Stomach (tissue), 9 donors: ENCODE results near the gene AQP12B. TPM values are rescaled to one million over a fixed set of nuclear protein-coding genes. Genes with fewer than 3 reads are reported as not detected.
"Not testable (repeated sequence)": the region's sequence is repeated elsewhere in the genome, so short reads cannot be mapped to it uniquely, and the experiment has no call there.

Experiments
- DNase-seq, 2 donors: peaks; one replicate each; pipeline versions ENCODE4 v3.0.0 to v3.0.0-alpha.2; 2013 to 2019
- H3K27ac ChIP-seq, 5 donors: fragments of 200-600 bp in 4 of 5; sonication (generic) in 4 of 5; one replicate each; pipeline ENCODE4 v1.5.1; 2013 to 2019; ENCODE audit warnings: mild to moderate bottlenecking in 1 of 5, moderate library complexity in 1 of 5
- H3K27me3 ChIP-seq, 3 donors: fragments of 200-600 bp; sonication (generic); one replicate each; pipeline ENCODE4 v1.5.1; 2017 to 2019; ENCODE audit warnings: mixed run types in 1 of 3
- H3K36me3 ChIP-seq, 4 donors: fragments of 200-600 bp; sonication (generic); 1 replicate in 3 of 4; 2 replicates in 1 of 4; pipeline ENCODE4 v1.5.1; 2016 to 2019
- H3K4me1 ChIP-seq, 4 donors: fragments of 200-600 bp; sonication (generic); one replicate each; pipeline ENCODE4 v1.5.1; 2016 to 2019
- H3K4me3 ChIP-seq, 4 donors: fragments of 200-600 bp; sonication (generic) in 3 of 4; one replicate each; pipeline ENCODE4 v1.5.1; 2016 to 2019; ENCODE audit warnings: mild to moderate bottlenecking in 1 of 4
- H3K9me3 ChIP-seq, 4 donors: fragments of 200-600 bp; sonication (generic); one replicate each; pipeline ENCODE4 v1.5.1; 2016 to 2019
- EP300 ChIP-seq: sonication (generic); formaldehyde crosslinking; IDR thresholded peaks from one replicate; pipeline ENCODE4 v1.6.1; 2017; ENCODE audit warnings: antibody characterized with exemption
- POLR2A ChIP-seq, 4 donors: fragments of 450-650 bp; IDR thresholded peaks; one replicate each; pipeline ENCODE4 v1.6.1; 2016; ENCODE audit warnings: antibody characterized with exemption in 4 of 4, control low read depth in 2 of 4, mild to moderate bottlenecking in 1 of 4, moderate library complexity in 1 of 4
- POLR2AphosphoS5 ChIP-seq, 3 donors: sonication (generic); formaldehyde crosslinking; IDR thresholded peaks; one replicate each; pipeline ENCODE4 v1.6.1; 2016; ENCODE audit warnings: antibody characterized with exemption in 3 of 3
- WGBS, 5 donors: extraction: QIAGEN DNeasy Blood & Tissue Kit in 3 of 5; methylation state at CpG; one replicate each; pipeline versions ENCODE4 v1.1.5 to v1.1.7; 2013 to 2018; 5-methylcytosine and 5-hydroxymethylcytosine counted together
- intact Hi-C: fragments of 100-400 bp; cut with DNase I; formaldehyde crosslinking; loops from one replicate; pipeline ENCODE4 v1.15.1; 2023; ENCODE audit warnings: low total_unique reads
- polyA plus RNA-seq, 3 donors: library from polyadenylated mRNA; stranded (reverse); fragments of 200-250 nt; gene quantifications; one replicate each; pipeline ENCODE4 v1.2.3, GENCODE V29; 2013
- total RNA-seq, 5 donors: library from RNA; depleted of rRNA; stranded (reverse); fragments of >200 nt; gene quantifications; one replicate each; pipeline versions ENCODE4 v1.1.0 to v1.2.3, GENCODE V29; 2014 to 2016
- TF ChIP-seq, protein P1 (sequence below), 7 experiments: fragments of 450-650 bp in 4 of 7; fragments of 200-600 bp in 3 of 7; sonication (generic) in 3 of 7; IDR thresholded peaks; one replicate each; pipeline ENCODE4 v1.5.1; 2016 to 2019; ENCODE audit warnings: antibody characterized with exemption in 7 of 7, control low read depth in 2 of 7, mild to moderate bottlenecking in 1 of 7
- donor health status: healthy with polysubstance abuse.
- donor health status: Bipolar disorder and iron deficiency.
- donor health status: healthy.

The AQP12B gene
- total and polyA plus RNA-seq, 8 donors = 0.46 to 0.89 TPM; not detected in 6

- H3K4me3 ChIP-seq, H3K4me1 ChIP-seq, H3K36me3 ChIP-seq, intact Hi-C loops, DNase-seq, H3K27me3 ChIP-seq, H3K9me3 ChIP-seq, H3K27ac ChIP-seq: not testable (repeated sequence)
- WGBS, 5 donors = 0 to 73% (median 47%) methylated on average over 1 to 2 of the region's 11 CpGs; no CpG with 5 or more reads in 2 of the 5 donors
These were observed 2.5 kb downstream of the AQP12B start for GRCh38 chr2:240680185-240680584.

DNA sequence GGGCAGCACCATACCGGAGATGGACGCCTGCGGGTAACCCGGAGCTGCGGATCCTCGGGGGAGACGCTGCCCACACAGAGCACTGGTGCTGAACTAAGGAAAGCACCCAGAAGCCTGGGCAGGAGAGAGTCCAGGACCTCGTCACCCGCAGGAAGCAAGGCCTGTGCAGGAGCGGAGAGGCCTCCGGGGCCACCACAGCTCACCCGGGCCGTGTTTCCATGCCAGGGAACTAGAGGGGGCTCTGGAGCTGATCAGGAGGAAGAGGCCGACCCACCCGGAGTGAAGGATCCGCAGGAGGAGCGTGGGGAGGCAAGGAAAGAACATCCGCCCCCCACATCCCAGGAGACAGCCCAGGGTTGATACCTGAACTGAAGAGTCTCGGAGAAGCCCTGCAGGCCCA, 3.8 kb downstream of the AQP12B start:
- H3K36me3 ChIP-seq, H3K27ac ChIP-seq, H3K27me3 ChIP-seq, H3K9me3 ChIP-seq, DNase-seq, intact Hi-C loops, H3K4me3 ChIP-seq, H3K4me1 ChIP-seq: not testable (repeated sequence)
- WGBS, 5 donors = no CpG with 5 or more reads among the region's 19 CpGs

- H3K27ac ChIP-seq, DNase-seq, intact Hi-C loops, H3K9me3 ChIP-seq, H3K4me3 ChIP-seq, H3K36me3 ChIP-seq, H3K4me1 ChIP-seq: not testable (repeated sequence)
- WGBS, 5 donors = 65 to 81% (median 80%) methylated on average over 2 to 6 of the region's 14 CpGs; no CpG with 5 or more reads in 1 of the 5 donors
- H3K27me3 ChIP-seq = peaks cover 4 to 19% (median 6%) of the 10 kb centered on the region in 3 donors
These were observed 4.6 kb downstream of the AQP12B start for GRCh38 chr2:240678043-240678442.

GRCh38 chr2:240675345-240675744, 7.3 kb downstream of the AQP12B start:
- WGBS, 5 donors = no CpG with 5 or more reads among the region's 24 CpGs
- H3K27ac ChIP-seq, H3K9me3 ChIP-seq, intact Hi-C loops, DNase-seq, H3K4me3 ChIP-seq, H3K36me3 ChIP-seq, H3K4me1 ChIP-seq: not testable (repeated sequence)
- peaks cover 11 to 44% (median 26%) of the 10 kb centered on the region in 3 donors for H3K27me3 ChIP-seq

DNA sequence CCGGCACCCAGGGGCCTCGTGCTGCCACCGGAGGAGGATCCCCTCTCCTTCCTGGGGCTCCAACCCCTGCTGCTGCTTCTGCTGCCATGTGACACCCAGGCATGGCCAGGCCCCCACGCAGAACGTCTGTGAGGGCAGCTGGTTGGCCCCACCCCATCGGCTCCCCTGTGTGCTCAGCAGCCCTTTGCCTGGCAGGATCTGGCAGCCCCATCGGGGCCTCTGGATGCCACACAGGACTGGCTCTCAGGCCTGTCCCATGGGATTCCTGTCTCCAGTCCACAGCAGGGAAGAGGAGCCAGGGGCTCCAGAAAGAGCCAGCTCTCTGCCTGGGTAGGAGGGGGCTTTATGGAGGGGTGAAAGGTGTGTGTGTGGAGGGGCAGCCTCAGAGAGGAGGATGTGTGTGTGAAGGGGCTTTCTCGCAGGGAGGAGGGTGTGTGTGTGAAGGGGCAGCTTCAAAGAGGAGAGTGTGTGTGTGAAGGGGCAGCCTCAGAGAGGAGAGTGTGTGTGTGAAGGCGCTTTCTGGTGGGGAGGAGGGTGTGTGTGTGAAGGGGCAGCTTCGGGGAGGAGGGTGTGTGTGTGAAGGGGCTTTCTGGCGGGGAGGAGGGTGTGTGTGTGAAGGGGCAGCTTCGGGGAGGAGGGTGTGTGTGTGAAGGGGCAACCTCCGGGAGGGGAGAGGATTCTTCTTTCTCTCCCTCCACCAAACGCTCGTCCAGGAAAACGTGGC, 8.1 kb downstream of the AQP12B start:
- H3K4me1 ChIP-seq = not testable (repeated sequence)

GRCh38 chr2:240672701-240673190, 9.9 kb downstream of the AQP12B start:
- Histone ChIP-seq H3K36me3 (no peaks in the 10 kb centered on the region), H3K9me3 (no peaks in the 10 kb centered on the region), H3K27ac (no peak overlapping the region), H3K4me3 (no peak overlapping the region), H3K4me1 (peaks cover 0 to 8% (median 3%) of the 10 kb centered on the region in 4 donors), H3K27me3 (peaks cover 11 to 47% (median 26%) of the 10 kb centered on the region in 3 donors)
- 0 to 10% (median 6%) methylated on average over 1 to 54 of the region's 55 CpGs for WGBS, 5 donors
- TF ChIP-seq POLR2A (IDR thresholded peaks at IDR 0.05) = no peak
- no peak for TF ChIP-seq POLR2AphosphoS5 (IDR thresholded peaks at IDR 0.05)
- TF ChIP-seq, protein P1, sequence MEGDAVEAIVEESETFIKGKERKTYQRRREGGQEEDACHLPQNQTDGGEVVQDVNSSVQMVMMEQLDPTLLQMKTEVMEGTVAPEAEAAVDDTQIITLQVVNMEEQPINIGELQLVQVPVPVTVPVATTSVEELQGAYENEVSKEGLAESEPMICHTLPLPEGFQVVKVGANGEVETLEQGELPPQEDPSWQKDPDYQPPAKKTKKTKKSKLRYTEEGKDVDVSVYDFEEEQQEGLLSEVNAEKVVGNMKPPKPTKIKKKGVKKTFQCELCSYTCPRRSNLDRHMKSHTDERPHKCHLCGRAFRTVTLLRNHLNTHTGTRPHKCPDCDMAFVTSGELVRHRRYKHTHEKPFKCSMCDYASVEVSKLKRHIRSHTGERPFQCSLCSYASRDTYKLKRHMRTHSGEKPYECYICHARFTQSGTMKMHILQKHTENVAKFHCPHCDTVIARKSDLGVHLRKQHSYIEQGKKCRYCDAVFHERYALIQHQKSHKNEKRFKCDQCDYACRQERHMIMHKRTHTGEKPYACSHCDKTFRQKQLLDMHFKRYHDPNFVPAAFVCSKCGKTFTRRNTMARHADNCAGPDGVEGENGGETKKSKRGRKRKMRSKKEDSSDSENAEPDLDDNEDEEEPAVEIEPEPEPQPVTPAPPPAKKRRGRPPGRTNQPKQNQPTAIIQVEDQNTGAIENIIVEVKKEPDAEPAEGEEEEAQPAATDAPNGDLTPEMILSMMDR (IDR thresholded peaks at IDR 0.05) = no peak
- TF ChIP-seq EP300 = no peak
- no peak for DNase-seq
- intact Hi-C loops = no loop called here

More for the DNA sequence above, 8.1 kb downstream of the AQP12B start:
- H3K27ac ChIP-seq, H3K9me3 ChIP-seq, H3K36me3 ChIP-seq, H3K4me3 ChIP-seq, intact Hi-C loops, DNase-seq: not testable (repeated sequence)
- peaks cover 11 to 47% (median 26%) of the 10 kb centered on the region in 3 donors for H3K27me3 ChIP-seq
- 24 to 31% (median 27%) methylated on average over 7 to 12 of the region's 16 CpGs for WGBS, 5 donors

DNA sequence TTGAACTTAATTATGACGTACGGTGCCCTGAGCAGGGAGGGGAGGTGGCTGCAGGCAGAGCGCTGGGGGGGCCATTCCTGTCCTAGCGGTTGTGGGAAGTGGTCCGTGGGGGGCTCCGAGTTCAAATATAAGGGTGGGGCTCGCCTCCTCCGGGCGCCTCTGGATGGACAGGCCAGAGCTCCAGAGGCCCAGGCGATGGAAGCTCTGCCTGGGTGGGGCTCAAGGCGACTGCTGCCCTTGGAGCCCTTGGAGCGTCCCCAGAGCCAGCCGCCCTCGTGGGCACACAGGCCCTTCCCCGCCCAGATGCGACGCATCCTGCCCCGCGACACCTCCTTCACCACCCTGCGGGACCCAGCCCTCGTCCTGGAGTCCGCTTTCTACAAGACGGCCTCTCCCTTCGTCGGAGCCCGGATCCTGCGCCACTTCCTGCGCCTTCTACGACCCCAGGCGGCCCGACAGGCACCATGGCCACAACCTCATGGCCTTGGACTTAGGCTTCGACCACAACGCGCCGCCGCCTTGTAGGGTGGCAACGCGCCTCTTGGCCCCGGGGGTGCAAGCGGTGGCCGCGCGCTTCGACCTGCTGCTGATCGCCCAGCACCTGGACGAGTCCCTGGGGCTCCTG, 10.5 kb downstream of the AQP12B start:
- H3K36me3 ChIP-seq = no peaks in the 10 kb centered on the region
- intact Hi-C loops = no loop called here
- H3K4me1 ChIP-seq = peaks cover 0 to 8% (median 3%) of the 10 kb centered on the region in 4 donors
- H3K9me3 ChIP-seq = no peaks in the 10 kb centered on the region
- H3K27me3 ChIP-seq = peaks cover 11 to 47% (median 26%) of the 10 kb centered on the region in 3 donors
- DNase-seq = no peak
- no peak overlapping the region for H3K27ac ChIP-seq
- WGBS, 5 donors = 36 to 69% (median 54%) methylated on average over 22 to 46 of the region's 46 CpGs
- no peak overlapping the region for H3K4me3 ChIP-seq
- TF ChIP-seq POLR2A (IDR thresholded peaks at IDR 0.05) (no peak), POLR2AphosphoS5 (IDR thresholded peaks at IDR 0.05) (no peak)
- TF ChIP-seq, protein P1 (IDR thresholded peaks at IDR 0.05) = no peak
